ENCODE measurements around the gene VWDE. TPM values are rescaled to one million over a fixed set of nuclear protein-coding genes. Genes with fewer than 3 reads are reported as not detected.

The VWDE gene
- total and polyA plus RNA-seq, 2 donors (not counting 3 experiments of a cell fraction or from before 2014, with no cell fraction given): 0.11 to 0.17 TPM

- H3K4me1 ChIP-seq (ENCODE audit: control insufficient read depth, extremely low read depth, insufficient read depth, low read length): no peaks in the 10 kb centered on the region
These were observed 106.2 kb downstream of the VWDE start for GRCh38 chr7:12297283-12298108.

More at GRCh38 chr7:12297283-12298108, 106.2 kb downstream of the VWDE start:
- Histone ChIP-seq H3K9ac (replicated peaks; ENCODE audit: extremely low read depth, insufficient read depth, low read length) (no peak overlapping the region), H3K36me3 (ENCODE audit: control insufficient read depth in 2 of 2, extremely low read depth in 1 of 2, insufficient read depth in 2 of 2, low read length in 2 of 2) (no peaks in the 10 kb centered on the region), H3K79me2 (ENCODE audit: control insufficient read depth, insufficient read depth, low read length) (no peaks in the 10 kb centered on the region), H3K27ac (ENCODE audit: insufficient read depth, low read depth, low read length) (no peak overlapping the region), H2AFZ (ENCODE audit: low read depth, low read length) (no peak overlapping the region), H3K9me3 (replicated peaks; ENCODE audit: control insufficient read depth, insufficient read depth, low read length) (no peaks in the 10 kb centered on the region), H4K20me1 (replicated peaks; ENCODE audit: control insufficient read depth, extremely low read depth, insufficient read depth, low read length) (no peaks in the 10 kb centered on the region), H3K9me1 (replicated peaks; ENCODE audit: control insufficient read depth, extremely low read depth, insufficient read depth, low read length) (no peaks in the 10 kb centered on the region), H3K27me3 (ENCODE audit: control insufficient read depth in 2 of 2, insufficient read depth in 2 of 2, low read length in 2 of 2) (peaks cover 4% of the 10 kb centered on the region in 2 experiments), H3K4me2 (ENCODE audit: insufficient read depth, low read length) (no peak overlapping the region), H3K4me3 (replicated peaks in 1 of 3; ENCODE audit: insufficient read depth in 1 of 3, low read depth in 1 of 3, low read length in 3 of 3) (no peak overlapping the region)
- no peak for TF ChIP-seq MYC (IDR thresholded peaks at IDR 0.05; ENCODE audit: low read depth, low read length)
- TF ChIP-seq JUN (IDR thresholded peaks at IDR 0.05; ENCODE audit: borderline replicate concordance, insufficient read depth, insufficient read length, low read depth): no peak
- TF ChIP-seq POLR2AphosphoS5 (IDR thresholded peaks at IDR 0.05; ENCODE audit: insufficient read depth, low read depth, low read length): no peak
- TF ChIP-seq CTCF (IDR thresholded peaks at IDR 0.05; ENCODE audit: extremely low read depth in 1 of 2, insufficient read depth in 1 of 2, low read depth in 1 of 2, low read length in 2 of 2): no peak
- no peak for TF ChIP-seq FOS (IDR thresholded peaks at IDR 0.05; ENCODE audit: borderline replicate concordance, insufficient read depth, low read length)
- CTCF ChIA-PET: interaction anchor here (0.6 kb wide), 1 partner anchor 770 kb away, joined by 3 read pairs; no protein-coding TSS in a partner anchor
- BruUV-seq (replicated peaks): no TSS peak
- DNase-seq (ENCODE audit: low read depth, low spot score) (no peak), FAIRE-seq (no peak)
- POLR2A ChIA-PET: no interaction called here
- dilution Hi-C loops (cut with MboI; ENCODE audit: extremely low pct_ligation_motif_present, low sequenced_read_pairs) (no loop called here), intact Hi-C loops (cut with micrococcal nuclease) (no loop called here)
